NK-92 treated with Interleukin-12 subunit alpha and Interleukin-12 subunit beta, amount 100 ng/mL, for 24 hours (cell line): ENCODE data around the gene ZNF672.

ENCODE experiments used
- DNase-seq: peaks from one replicate; lab custom pipeline; 2025; lab: John Stamatoyannopoulos, UW

Gene ZNF672

DNA sequence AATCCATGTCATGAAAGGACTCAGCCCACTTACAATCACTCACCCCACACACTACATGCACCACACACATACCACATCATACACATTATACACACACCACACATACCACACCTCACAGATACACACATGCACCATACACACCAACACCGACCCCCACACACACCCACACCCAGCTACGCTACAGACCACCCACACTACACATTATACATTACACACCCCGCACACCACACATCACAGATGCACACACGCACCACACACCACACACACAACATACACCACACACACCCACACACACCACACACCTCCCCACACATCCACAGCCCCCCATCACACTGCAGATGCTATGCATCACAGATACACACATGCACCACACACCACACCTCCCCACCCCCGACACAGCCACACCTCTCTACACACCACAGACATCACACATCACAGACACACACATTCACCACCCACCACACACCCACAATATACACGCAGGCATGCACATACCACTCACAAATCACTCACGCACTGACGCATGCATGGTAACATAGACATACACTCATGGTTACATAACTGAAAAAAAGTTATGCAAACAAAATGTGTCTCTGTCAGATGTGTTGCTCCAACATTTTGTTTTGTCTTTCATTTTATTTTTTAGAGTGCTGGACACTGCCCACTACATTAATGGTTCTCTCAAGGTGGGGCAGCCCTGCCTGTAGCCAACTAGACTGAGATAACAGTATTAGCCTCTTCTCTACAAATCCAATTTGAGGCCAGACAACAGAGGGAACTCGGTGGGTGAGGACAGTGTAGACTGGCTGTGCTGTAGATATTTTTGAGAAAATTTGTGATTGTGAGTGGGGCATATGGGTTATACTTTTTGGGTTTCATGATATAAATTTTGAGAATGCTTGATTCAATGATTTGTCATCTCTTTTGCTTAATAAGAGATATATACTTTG, 52.8 kb downstream of the ZNF672 start:
- DNase-seq, result no peak

DNA sequence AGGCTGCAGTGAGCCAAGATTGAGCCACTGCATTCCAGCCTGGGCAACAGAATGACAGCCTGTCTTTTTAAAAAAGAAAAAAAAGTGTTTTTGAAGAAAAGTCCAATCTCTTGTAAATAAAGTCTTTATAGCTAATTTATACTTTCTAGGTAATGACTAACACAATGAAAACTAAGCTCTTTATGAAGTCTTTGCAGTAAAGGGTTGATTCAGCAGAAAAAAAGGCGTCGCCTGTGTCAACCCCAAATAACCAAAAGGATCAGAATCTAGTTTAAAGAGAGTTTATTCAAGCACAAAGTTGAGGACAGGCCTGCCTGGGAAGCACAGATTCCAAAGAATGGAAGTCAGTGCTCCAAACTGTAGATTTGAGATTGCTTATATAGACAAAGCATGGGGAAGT, 53.7 kb downstream of the ZNF672 start:
- no peak for DNase-seq

DNA sequence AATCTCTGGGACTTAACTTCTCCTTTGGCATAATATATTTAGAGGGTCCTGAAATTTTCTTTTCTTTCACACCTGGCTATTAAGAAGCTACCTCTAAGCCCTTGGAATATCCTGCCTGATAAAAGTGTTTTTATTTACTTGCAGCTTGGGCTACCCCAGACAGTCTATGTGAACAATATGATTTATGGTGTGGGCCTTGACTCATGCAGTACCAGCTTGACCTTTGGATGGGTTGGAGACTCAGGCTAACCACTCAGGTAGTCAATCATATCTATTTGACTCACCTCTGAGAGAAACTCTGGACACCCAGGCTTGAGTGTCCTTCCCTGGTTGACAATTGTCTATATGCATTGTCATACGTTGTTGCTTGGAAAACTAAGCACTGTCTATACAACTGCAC, 54.6 kb downstream of the ZNF672 start:
- no peak for DNase-seq

DNA sequence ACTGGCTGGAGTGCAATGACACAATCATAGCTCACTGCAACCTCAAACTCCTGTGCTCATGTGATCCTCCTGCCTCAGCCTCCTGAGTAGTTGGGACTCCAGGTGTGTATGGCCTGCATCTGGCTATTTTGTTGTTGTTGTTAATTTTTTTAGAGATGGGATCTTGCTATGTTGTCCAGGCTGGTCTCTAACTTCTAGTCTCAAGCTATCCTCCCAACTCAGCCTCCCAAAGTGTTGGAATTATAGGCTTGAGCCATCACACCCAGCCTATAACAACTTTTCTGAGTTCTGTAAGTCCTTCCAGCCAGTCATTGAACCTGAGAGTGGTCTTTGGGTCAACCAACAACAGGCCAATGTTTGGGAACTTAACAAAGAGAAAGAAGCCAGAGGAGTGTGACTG, 56.8 kb downstream of the ZNF672 start:
- DNase-seq, result no peak

DNA sequence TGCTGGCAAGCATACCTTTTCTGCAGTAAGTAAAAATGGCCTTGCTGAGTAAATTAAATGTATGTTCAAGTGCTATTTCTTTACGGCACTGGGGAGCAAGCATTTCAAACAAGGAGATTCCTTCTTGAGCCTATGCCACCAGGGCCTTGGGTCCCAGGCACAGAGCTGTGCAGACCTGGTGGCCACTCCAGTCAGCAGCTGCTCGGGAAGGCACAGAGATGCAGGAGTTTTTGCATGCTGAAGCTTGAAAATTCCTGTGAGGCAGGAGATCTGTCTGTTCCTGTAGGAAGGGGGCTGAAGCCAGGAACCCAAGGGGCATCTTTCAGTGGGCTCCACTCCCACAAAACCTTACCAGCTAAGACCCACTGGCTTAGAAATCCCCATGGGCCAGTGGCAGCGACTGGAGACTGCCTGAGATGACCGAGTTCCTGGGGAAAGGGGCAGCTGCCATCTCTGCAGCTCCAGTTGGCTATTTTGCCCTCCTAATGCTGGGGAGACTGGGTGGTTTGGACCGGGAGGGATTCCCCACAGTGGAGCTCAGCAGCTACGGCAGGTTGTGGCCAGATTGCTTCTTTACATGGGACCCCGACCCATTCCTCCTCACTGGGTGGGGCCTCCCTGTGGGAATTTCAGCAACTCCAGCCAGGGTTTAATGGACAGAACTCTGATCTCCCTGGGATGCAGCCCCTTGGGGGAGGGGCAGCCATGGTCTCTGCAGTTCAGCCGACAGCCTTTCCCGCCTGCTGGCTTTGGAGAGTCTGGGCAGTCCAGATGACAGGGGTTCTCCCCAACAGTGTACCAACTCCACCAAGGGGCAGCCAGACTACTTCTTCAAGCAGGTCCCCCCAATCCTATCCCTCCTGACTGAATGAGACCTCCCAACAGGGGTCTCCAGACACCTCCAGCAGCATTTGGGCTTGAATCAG, 59.7 kb downstream of the ZNF672 start:
- DNase-seq, result no peak
